HL-60 (cell line): ENCODE measurements around the gene KAZN.
A peak's percentile ranks its signal among the peaks of the same experiment; 100 is the strongest.

ENCODE experiments used
- DNase-seq, 2 experiments: peaks; one replicate each; pipeline ENCODE4 v3.0.0-alpha.2; 2010 to 2020; ENCODE audit warnings: low read depth in 1 of 2, low spot score in 1 of 2
- H3K27ac ChIP-seq: fragments of 250-450 bp; sonication (Bioruptor Pico); replicated peaks from 2 replicates; pipeline ENCODE4 v1.5.1; 2020; ENCODE audit warnings: mild to moderate bottlenecking, moderate library complexity
- H3K27me3 ChIP-seq: fragments of 250-450 bp; sonication (Bioruptor Pico); 2 replicates; pipeline ENCODE4 v1.5.1; 2021; ENCODE audit warnings: mild to moderate bottlenecking, moderate library complexity; ENCODE audit not compliant: insufficient read depth, poor library complexity, severe bottlenecking
- H3K4me3 ChIP-seq: replicated peaks from 2 replicates; pipeline ENCODE4 v1.5.1; 2011; ENCODE audit warnings: mild to moderate bottlenecking, control low read depth, low read length; ENCODE audit not compliant: insufficient read depth
- GABPA ChIP-seq: IDR thresholded peaks from 2 replicates; pipeline ENCODE4 v1.6.1; 2012; ENCODE audit warnings: low read depth
- POLR2AphosphoS5 ChIP-seq: IDR thresholded peaks from 2 replicates; pipeline ENCODE4 v1.6.1; 2012; ENCODE audit warnings: low read depth
- SPI1 ChIP-seq: IDR thresholded peaks from 2 replicates; pipeline ENCODE4 v1.6.1; 2012; ENCODE audit warnings: low read depth, mild to moderate bottlenecking, borderline replicate concordance
- TF ChIP-seq, protein P1 (sequence below): IDR thresholded peaks from one replicate; pipeline ENCODE4 v1.5.1; 2011; ENCODE audit warnings: low read length, control low read depth, inconsistent platforms; ENCODE audit not compliant: insufficient read depth
- TF ChIP-seq, protein P2 (sequence below): IDR thresholded peaks from 2 replicates; pipeline ENCODE4 v1.6.1; 2012; ENCODE audit warnings: low read depth; ENCODE audit not compliant: insufficient replicate concordance

The KAZN gene

DNA sequence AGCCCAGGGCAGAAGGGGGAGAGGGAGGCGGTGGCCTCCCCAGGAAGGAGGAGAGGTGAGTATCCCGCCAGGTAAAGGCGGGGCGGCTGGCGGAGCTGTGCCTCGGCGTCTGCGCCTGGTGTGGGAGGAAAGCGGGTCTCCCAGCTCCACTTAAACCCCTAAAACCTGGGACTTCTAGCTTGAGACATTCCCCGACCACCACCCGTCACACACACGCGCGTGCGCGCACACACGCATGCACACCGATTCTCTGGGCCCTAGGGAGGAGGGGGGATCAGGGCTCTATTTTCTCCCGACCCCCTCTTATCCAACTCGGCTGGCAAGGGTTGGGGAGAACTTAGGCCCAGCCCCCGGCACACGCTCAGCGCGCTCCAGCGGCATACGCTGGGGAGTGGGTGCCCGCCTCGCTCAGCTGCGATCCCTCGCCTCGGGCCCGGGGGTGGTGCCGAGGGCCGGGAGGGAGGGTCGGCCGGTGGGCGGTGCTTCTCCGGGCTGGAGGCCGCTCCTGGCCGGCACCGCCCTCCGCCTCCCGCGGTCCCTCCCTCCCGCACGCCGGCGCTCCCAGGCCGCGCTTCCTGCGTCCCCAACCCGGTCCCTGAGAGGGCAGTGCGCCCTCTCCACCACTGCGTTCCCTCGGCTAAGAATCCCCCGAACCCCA, 554.8 kb downstream of the KAZN start, which contains the start of gene TMEM51:
Gene TMEM51 (plus strand): TSS at position 564 of the 658 bp plus-strand sequence. CDS start 61,341 bp downstream, outside the sequence.
- DNase-seq: no peak
- no peak within 1 kb of the TSS for H3K27ac ChIP-seq
- TF ChIP-seq, protein P1, sequence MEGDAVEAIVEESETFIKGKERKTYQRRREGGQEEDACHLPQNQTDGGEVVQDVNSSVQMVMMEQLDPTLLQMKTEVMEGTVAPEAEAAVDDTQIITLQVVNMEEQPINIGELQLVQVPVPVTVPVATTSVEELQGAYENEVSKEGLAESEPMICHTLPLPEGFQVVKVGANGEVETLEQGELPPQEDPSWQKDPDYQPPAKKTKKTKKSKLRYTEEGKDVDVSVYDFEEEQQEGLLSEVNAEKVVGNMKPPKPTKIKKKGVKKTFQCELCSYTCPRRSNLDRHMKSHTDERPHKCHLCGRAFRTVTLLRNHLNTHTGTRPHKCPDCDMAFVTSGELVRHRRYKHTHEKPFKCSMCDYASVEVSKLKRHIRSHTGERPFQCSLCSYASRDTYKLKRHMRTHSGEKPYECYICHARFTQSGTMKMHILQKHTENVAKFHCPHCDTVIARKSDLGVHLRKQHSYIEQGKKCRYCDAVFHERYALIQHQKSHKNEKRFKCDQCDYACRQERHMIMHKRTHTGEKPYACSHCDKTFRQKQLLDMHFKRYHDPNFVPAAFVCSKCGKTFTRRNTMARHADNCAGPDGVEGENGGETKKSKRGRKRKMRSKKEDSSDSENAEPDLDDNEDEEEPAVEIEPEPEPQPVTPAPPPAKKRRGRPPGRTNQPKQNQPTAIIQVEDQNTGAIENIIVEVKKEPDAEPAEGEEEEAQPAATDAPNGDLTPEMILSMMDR: no peak
- H3K4me3 ChIP-seq: no peak within 1 kb of the TSS
- peaks cover 33% of the 10 kb centered on the region for H3K27me3 ChIP-seq

DNA sequence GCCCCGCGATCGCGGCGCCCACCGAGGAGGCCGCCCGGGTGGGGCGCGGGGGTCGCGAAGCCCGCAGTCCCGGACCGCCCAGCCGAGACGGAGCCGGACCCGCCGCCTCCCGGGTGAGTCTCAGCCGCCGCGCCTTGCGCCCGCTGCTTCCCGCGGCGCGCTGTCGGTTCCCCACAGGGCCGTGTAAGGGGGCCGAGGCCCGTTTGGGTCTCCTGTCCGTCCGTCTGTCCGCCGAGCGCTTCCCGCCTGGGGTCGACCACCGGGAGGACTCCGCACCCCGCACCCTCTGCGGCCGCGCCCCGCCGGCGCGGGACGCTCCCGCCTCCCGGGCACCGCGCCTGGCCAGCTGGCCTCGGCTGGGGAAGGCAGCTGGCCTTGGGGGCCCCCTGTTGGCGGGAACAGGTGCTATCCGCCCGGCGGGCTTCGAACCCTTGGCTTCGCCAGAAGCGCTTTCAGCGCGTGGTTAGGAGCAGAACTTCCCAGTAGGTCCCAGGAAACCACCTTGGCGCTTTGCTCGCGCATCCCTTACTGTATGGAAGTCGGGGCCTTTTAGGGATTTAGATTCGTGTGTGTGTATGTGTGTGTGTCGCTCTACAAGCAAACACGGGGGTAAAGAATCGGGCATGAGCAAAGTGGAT, 555.5 kb downstream of the KAZN start:
- Histone ChIP-seq H3K4me3 (no peak overlapping the region), H3K27me3 (peaks cover 33% of the 10 kb centered on the region), H3K27ac (no peak overlapping the region)
- peak in 1 of 2 experiments; percentile 9 for DNase-seq
- TF ChIP-seq SPI1: no peak
- TF ChIP-seq, protein P1: no peak
- no peak for TF ChIP-seq POLR2AphosphoS5
- TF ChIP-seq GABPA: no peak
- TF ChIP-seq, protein P2, sequence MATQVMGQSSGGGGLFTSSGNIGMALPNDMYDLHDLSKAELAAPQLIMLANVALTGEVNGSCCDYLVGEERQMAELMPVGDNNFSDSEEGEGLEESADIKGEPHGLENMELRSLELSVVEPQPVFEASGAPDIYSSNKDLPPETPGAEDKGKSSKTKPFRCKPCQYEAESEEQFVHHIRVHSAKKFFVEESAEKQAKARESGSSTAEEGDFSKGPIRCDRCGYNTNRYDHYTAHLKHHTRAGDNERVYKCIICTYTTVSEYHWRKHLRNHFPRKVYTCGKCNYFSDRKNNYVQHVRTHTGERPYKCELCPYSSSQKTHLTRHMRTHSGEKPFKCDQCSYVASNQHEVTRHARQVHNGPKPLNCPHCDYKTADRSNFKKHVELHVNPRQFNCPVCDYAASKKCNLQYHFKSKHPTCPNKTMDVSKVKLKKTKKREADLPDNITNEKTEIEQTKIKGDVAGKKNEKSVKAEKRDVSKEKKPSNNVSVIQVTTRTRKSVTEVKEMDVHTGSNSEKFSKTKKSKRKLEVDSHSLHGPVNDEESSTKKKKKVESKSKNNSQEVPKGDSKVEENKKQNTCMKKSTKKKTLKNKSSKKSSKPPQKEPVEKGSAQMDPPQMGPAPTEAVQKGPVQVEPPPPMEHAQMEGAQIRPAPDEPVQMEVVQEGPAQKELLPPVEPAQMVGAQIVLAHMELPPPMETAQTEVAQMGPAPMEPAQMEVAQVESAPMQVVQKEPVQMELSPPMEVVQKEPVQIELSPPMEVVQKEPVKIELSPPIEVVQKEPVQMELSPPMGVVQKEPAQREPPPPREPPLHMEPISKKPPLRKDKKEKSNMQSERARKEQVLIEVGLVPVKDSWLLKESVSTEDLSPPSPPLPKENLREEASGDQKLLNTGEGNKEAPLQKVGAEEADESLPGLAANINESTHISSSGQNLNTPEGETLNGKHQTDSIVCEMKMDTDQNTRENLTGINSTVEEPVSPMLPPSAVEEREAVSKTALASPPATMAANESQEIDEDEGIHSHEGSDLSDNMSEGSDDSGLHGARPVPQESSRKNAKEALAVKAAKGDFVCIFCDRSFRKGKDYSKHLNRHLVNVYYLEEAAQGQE: no peak

DNA sequence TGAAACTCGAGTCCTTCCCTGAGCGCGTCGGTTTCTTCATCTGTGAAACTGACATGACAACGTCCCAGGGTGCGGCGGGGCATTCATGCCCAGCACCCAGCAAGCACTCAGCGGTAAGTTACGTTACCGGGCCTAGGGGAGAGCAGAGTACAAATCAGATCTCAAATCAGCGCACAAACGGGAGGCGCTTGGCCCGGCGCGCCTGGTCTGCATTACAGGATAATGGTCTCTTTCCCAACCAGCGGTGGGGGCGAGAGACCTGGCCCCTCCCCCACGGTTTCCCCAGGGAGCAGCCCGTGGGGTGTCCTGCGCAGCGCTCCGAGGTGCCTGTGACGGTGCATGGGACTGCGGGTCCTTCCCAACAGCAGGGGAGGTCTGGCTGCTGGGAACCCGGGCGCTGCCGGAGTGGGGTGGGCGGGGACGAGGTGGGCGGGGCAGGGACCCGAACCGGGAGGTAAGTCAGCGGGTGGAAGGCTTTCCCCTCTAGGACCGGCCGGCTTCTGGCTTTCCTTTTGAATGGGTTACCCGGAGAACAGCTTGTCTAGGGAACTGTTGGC, 556.1 kb downstream of the KAZN start:
- no peak for TF ChIP-seq SPI1
- TF ChIP-seq, protein P2: no peak
- no peak for TF ChIP-seq POLR2AphosphoS5
- TF ChIP-seq, protein P1: no peak
- TF ChIP-seq GABPA: no peak
- DNase-seq: no peak
- H3K27ac ChIP-seq: no peak overlapping the region
- H3K27me3 ChIP-seq: peaks cover 33% of the 10 kb centered on the region
- no peak overlapping the region for H3K4me3 ChIP-seq
